ENCODE results near the gene TOMM40.
"Not testable (repeated sequence)": the region's sequence is repeated elsewhere in the genome, so short reads cannot be mapped to it uniquely, and the experiment has no call there.

The TOMM40 gene

DNA sequence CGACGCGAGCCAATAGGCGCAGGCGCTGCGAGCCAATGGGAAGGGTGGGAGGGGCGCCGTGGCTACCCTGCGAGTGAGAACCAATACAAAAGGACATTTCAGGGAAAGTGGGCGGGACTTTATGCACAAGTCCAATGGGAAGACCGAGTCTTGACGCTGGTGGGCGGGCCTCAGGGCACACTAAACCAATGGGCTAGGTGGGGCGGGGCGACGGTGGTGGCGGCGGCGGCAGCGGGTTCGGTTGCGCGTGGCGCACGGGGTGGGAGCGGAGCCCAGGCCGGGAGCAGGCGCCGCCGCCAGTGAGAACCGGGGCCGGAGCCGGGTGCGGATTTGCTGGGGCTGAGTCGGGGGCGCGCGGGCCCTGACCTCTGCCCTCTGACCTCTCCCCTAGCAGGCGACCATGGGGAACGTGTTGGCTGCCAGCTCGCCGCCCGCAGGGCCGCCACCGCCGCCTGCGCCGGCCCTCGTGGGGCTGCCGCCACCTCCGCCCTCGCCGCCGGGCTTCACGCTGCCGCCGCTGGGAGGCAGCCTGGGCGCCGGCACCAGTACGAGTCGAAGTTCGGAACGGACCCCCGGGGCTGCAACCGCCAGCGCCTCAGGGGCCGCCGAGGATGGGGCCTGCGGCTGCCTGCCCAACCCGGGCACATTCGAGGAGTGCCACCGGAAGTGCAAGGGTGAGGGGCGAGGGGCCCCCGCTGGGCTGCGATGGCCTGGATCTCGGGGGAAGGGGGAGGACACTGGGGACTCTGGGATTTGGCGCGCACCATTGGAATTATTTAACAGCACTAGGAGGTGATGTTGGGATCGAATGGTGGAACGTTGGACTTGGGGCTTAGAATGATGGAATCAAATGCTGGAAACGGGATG lies at the start of gene TOMM40:
Gene TOMM40 (plus strand): TSS at position 239 of the 867 bp plus-strand sequence. CDS start 162 bp downstream, at position 401.
- DNase-seq (ENCODE audit: low read depth, low spot score): no peak

DNA sequence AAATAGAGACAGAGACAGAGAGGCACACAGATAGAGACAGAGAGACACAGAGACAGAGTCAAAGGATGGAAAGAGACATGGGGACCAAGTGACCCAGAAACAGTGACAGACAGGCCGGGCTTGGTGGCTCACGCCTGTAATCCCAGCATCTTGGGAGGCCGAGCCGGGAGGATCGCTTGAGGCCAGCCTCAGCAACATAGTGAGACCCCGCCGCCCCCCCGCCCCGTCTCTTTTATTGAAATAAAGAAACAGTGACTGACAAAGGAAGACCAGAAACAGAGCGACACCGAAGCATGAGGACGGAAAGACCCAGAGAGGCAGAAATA lies 45.8 kb upstream of the TOMM40 start:
- DNase-seq (ENCODE audit: low read depth, low spot score): no peak

DNA sequence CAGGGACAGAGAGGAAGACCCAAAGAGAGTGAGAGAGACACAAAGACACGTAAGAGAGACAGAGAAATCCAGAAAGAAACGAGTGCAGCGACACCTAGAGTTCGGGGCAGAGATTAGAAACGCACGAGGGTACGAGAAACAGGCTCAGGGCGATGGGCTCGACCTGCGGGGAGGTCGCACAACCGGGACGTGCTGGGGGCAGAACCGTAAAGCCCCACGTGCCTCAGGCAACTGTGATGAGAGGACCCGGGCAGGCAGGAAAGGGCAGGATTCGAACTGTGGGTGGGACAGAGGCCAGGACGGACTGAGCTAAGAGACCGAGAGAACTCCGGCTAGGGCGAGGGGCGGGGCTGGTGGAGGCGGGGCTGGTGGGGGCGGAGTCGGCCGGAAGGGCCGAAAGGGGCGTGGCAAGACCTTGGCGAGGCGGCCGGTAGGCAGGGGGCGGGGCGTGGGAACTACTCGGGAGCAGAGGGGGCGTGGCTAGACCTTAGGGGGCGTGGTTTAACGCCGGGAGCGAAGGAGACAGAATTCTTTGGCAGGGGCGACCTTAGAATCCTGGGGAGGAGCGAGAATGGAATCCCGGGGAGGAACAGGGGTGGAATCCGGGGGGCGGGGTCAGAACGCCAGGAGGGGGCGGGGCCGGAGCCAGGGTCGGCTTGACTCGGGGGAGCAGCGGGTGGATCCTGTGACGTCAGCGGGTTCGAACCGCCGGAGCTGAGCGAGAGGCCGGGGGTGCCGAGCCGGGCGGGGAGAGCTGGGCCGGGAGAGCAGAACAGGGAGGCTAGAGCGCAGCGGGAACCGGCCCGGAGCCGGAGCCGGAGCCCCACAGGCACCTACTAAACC lies 45.2 kb upstream of the TOMM40 start, which contains the start of gene NECTIN2:
Gene NECTIN2 (plus strand): TSS at position 686 of the 843 bp plus-strand sequence. CDS start 229 bp downstream, outside the sequence.
- peak; percentile 96 for DNase-seq (ENCODE audit: low read depth, low spot score)

- no peak for DNase-seq (ENCODE audit: low read depth, low spot score)
Observed at GRCh38 chr19:44846455-44847143, 44.5 kb upstream of the TOMM40 start.

GRCh38 chr19:44847144-44848035 lies 43.7 kb upstream of the TOMM40 start:
- no peak for DNase-seq (ENCODE audit: low read depth, low spot score)

- no peak for DNase-seq (ENCODE audit: low read depth, low spot score)
Observed at GRCh38 chr19:44848036-44848811, 42.8 kb upstream of the TOMM40 start.

DNA sequence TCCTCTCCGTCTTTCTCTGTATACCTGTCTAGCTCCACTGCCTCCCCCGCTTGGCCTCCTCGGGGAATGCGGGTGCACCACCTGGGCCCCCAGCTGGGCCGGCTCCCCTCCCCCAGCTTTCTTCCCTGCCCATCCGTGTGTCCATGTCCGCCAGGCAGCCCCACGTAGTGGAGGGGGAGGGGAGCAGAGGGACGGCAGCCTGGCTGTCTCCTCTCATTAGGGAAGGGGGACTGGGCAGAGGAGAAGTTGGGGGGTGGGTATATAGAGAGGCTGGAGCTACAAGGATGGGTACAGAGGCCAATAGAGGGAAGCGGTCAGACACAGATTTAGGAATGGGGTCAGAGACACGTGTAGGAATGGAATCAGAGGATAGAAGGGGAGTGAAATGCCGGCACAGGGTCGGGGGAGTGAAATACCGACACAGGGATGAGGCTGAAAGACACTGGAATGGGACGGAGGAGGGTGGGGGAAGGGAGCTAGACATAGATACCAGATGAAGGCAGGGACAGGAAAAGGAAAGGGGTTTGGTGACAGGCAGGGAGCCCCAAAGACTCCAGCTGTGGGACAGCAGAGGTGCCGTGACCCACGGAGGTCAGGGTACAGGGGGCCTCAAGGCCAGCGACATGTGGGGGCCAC lies 42.1 kb upstream of the TOMM40 start:
- DNase-seq (ENCODE audit: low read depth, low spot score): no peak

- DNase-seq (ENCODE audit: low read depth, low spot score): no peak
Observed at GRCh38 chr19:44850641-44851109, 40.4 kb upstream of the TOMM40 start.

DNA sequence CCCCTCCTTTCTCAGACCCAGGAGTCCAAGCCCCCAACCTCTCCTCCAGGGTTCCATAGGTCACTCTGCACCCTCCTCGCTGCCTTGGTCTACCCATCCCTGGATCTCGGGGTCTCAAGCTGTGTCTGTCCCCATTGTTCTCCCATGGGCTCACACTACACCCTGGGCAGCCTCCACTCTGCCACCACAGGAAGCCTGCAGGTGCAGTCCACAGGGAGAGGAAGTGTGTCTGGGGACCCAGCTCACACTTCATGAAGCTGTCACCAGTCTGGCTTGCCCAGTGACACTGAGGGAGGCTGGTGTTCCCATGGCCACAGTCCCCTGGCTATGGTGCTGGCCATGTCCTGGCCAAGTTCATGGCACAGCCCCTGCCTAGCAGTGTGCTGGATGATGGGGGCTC lies 39.6 kb upstream of the TOMM40 start:
- no peak for DNase-seq (ENCODE audit: low read depth, low spot score)

DNA sequence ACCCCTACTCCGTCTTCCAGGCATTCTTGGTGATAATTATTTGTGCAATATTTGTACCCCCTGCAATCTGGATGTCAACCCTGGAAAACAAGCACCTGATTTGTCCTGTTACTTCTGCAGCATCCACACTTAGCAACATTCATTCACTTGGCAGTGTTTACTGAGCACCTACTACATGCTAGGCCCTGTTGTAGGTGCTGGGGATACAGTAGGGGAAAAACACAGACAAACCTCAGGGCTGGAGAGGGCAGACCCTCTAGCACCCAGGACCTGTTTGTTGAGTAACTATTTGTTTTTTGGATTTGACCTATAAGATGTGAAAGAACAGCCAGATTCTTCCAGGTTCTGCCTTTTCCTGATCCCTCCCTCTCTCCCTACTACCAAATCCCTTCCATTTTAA lies 35.4 kb upstream of the TOMM40 start:
- DNase-seq (ENCODE audit: low read depth, low spot score): no peak

- no peak for DNase-seq (ENCODE audit: low read depth, low spot score)
Observed at GRCh38 chr19:44856421-44857083, 34.5 kb upstream of the TOMM40 start.

DNA sequence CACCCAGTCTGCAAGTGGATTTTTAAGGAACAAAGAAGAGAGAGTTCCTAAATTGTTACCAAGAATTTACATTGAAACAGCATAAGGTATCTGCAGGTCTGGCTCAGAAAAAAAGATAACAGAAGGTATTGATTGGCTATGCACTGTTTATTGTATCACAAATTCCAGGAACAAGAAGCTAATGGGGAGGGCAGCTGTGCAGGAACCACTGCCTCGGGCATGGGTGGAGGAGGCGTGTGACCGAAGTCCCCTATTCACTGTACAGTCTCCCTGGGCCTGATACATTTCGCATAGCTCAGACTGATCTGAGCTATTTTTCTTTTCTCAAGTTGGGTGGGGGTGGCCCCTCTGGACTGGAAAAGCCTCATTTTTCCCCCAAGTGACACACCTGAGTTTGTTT lies 33.2 kb upstream of the TOMM40 start:
- no peak for DNase-seq (ENCODE audit: low read depth, low spot score)

GRCh38 chr19:44861576-44861975 lies 29.5 kb upstream of the TOMM40 start:
- not testable (repeated sequence) for DNase-seq (ENCODE audit: low read depth, low spot score)

DNA sequence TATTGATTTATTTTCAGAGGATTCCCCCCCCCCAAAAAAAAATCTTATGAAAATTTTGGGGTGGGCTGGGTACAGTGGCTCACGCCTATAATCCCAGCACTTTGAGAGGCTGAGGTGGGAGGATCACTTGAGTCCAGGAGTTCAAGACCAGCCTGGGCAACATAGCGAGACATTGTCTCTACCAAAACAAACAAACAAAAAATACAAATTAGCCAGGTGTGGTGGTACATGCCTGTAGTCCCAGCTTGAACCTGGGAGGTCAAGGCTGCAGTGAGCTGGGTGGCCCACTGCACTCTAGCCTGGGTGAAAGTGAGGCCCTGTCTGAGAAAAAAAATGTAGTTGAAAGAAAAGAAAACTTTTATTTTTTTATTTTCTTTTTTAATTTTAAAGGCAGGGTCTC lies 27.1 kb upstream of the TOMM40 start:
- DNase-seq (ENCODE audit: low read depth, low spot score): no peak

GRCh38 chr19:44865196-44865767 lies 25.8 kb upstream of the TOMM40 start:
- no peak for DNase-seq (ENCODE audit: low read depth, low spot score)

DNA sequence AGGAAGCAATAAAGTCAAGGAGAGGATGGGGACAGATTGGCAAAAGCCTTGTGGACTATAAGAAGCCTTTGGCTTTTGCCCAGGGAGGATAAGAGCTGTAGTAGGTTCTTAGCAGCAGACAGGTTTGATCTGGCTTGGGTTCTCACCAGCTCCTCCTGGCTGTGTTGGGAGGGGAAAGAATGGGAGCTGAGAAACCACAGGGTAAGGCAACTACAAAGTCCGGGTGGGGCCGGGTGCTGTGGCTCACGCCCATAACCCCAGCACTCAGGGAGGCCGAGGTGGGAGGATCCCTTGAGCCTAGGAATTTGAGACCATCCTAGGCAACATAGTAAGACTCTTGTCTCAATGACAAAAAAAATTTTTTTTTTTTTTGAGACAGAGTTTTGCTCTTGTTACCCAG lies 24.4 kb upstream of the TOMM40 start:
- no peak for DNase-seq (ENCODE audit: low read depth, low spot score)

GRCh38 chr19:44867578-44867977 lies 23.5 kb upstream of the TOMM40 start:
- no peak for DNase-seq (ENCODE audit: low read depth, low spot score)

DNA sequence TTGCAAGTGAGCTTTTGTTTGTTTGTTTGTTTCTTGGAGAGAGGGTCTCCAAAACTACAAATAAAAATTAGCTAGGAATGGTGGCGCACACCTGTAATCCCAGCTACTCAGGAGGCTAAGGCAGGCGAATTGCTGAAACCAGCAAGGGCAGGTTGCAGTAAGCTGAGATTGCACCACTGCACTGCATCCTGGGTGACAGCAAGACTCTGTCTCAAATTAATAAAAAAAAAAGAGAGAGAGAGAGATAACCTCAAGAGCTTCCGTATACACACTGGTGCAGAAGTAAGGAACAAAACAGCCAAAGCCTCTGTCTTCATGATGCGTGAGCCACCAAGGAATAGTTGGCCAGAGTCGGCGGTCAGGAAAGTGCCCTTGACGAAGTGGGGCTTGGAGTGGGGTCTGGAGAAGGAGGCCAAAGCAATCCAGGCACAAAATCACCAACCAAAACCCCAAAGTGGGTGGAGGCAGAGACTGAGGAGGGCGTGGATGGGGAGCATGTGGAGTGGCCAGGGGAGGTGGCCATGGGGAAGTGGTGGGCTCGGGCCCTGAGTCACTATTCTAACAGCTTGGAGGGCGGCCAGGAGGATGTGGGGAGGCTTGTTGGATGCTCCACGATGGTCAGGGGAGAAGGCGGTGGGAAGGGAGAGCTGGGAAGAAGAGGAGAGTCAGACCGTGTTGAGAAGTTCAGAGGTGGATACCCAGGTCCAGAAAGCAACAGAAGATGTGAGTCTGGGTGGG lies 21.2 kb upstream of the TOMM40 start:
- DNase-seq (ENCODE audit: low read depth, low spot score): no peak
